Kidney (tissue), 14 donors: ENCODE data around the gene CCDC57. TPM values are rescaled to one million over a fixed set of nuclear protein-coding genes. Genes with fewer than 3 reads are reported as not detected.

Experiments
- DNase-seq, 5 donors: peaks; one replicate each; pipeline ENCODE4 v3.0.0-alpha.2; 2013 to 2020
- FAIRE-seq: peaks from 2 replicates; lab custom pipeline; 2012; peaks lifted over from hg19 to GRCh38; lab: Jason Lieb, UNC
- H3K27ac ChIP-seq, 2 donors: one replicate each; pipeline ENCODE4 v1.7.0; 2013; ENCODE audit warnings: low read depth in 2 of 2, low read length in 2 of 2, inconsistent platforms in 1 of 2
- H3K27me3 ChIP-seq: one replicate; pipeline ENCODE4 v1.7.1; 2013; ENCODE audit warnings: low read length, inconsistent platforms; ENCODE audit not compliant: control insufficient read depth, insufficient read depth
- H3K36me3 ChIP-seq, 3 donors: one replicate each; pipeline versions ENCODE4 v1.7.0 to v1.7.1; 2013; ENCODE audit warnings: low read length in 3 of 3, control low read depth in 1 of 3, inconsistent platforms in 1 of 3; ENCODE audit not compliant: insufficient read depth in 3 of 3, control insufficient read depth in 2 of 3
- H3K4me1 ChIP-seq, 3 donors: one replicate each; pipeline versions ENCODE4 v1.7.0 to v1.7.1; 2013; ENCODE audit warnings: low read length in 3 of 3, inconsistent platforms in 1 of 3, low read depth in 1 of 3; ENCODE audit not compliant: control insufficient read depth in 2 of 3, insufficient read depth in 2 of 3
- H3K4me3 ChIP-seq, 3 donors: one replicate each; pipeline versions ENCODE4 v1.7.0 to v1.8.1; 2013; ENCODE audit warnings: low read length in 3 of 3, control low read depth in 1 of 3, inconsistent platforms in 1 of 3
- H3K9ac ChIP-seq, 3 donors: one replicate each; pipeline versions ENCODE4 v1.7.0 to v1.7.1; 2013; ENCODE audit warnings: low read length in 3 of 3, control low read depth in 1 of 3, inconsistent platforms in 1 of 3
- H3K9me3 ChIP-seq, 3 donors: one replicate each; pipeline versions ENCODE4 v1.7.0 to v1.7.1; 2013; ENCODE audit warnings: low read length in 3 of 3, control low read depth in 1 of 3, inconsistent platforms in 1 of 3; ENCODE audit not compliant: control insufficient read depth in 2 of 3, insufficient read depth in 1 of 3
- intact Hi-C: fragments of 100-400 bp; cut with DNase I; formaldehyde crosslinking; loops from one replicate; pipeline ENCODE4 v1.11.1; 2022
- polyA plus RNA-seq: library from polyadenylated mRNA; stranded (reverse); fragments of 350-450 nt; fragmentation: Illumina TruSeq; extraction: RNeasy Lipid Tissue Mini Kit (QIAGEN cat#74804); gene quantifications from one replicate; pipeline ENCODE4 v1.2.3, GENCODE V29; 2014; ENCODE audit warnings: low read depth, low replicate concordance; ENCODE audit not compliant: insufficient read depth
- total RNA-seq: library from RNA; stranded (reverse); fragmentation: NEBNext Ultra II Directional; extraction: Animal tissue kit (Norgen Biotek cat#: 25700); gene quantifications from one replicate; pipeline ENCODE4 v1.2.1, GENCODE V29; 2021
- TF ChIP-seq, protein P1 (sequence below): IDR thresholded peaks from 3 replicates; pipeline ENCODE4 v1.5.1; 2012; ENCODE audit warnings: mild to moderate bottlenecking, moderate library complexity, borderline replicate concordance; ENCODE audit not compliant: insufficient read depth; ENCODE audit errors: extremely low read depth
- donor health status: control.
- donor health status: control.
- donor health status: control.
- donor health status: control.
- donor health status: control.
- donor health status: DM: yes; HTN: yes; CAD: no.
- donor health status: Normal renal cell carcinoma (clear cell type).

CCDC57 gene
- total and polyA plus RNA-seq, 2 donors from 2014 or later: 46.7 to 79.4 TPM

DNA sequence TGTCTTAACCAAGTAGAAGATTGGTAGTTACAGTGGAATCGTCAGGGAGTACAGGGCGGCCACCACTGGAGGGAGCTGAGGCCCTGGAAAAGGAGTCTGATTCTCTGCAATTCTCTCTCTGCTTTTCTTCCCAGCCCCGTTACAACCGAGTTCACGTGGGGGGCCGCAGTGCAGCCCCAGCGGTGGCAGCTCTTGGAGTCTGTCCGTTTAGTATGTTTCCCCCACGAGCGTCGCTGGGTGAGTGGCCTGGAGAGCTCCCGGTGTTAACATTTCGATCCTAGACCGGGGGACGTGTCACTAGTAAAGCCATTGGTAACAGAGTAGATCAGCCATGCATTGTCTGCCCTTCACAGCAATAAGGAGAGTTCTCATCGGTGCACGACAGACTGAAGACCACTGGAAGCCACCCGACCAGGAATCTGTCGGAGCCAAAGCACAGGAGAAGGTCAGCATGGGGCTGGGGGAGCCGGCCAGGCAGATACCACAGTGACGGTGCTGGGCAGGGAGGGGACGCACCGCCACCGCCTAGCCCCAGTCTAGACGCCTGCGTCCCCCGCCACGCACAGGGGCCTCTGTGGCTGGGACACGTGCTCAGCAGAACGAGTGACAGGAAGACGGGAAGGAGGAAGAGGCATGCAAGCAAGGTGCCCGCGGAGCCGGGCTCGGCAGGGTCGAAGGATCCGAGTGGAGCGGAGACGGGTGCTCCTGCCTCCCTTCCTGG, 31.9 kb upstream of the CCDC57 start:
- peaks cover 4 to 68% (median 50%) of the 10 kb centered on the region in 3 donors for H3K36me3 ChIP-seq
- H3K4me1 ChIP-seq: peaks cover 0 to 50% (median 34%) of the 10 kb centered on the region in 3 donors
- no peak for FAIRE-seq
- H3K27me3 ChIP-seq: no peaks in the 10 kb centered on the region
- intact Hi-C loops: no loop called here
- no peak overlapping the region for H3K4me3 ChIP-seq
- no peaks in the 10 kb centered on the region for H3K9me3 ChIP-seq
- DNase-seq: peak in 2 of 5 donors; percentile 37 to 73
- no peak overlapping the region for H3K9ac ChIP-seq
- TF ChIP-seq, protein P1, sequence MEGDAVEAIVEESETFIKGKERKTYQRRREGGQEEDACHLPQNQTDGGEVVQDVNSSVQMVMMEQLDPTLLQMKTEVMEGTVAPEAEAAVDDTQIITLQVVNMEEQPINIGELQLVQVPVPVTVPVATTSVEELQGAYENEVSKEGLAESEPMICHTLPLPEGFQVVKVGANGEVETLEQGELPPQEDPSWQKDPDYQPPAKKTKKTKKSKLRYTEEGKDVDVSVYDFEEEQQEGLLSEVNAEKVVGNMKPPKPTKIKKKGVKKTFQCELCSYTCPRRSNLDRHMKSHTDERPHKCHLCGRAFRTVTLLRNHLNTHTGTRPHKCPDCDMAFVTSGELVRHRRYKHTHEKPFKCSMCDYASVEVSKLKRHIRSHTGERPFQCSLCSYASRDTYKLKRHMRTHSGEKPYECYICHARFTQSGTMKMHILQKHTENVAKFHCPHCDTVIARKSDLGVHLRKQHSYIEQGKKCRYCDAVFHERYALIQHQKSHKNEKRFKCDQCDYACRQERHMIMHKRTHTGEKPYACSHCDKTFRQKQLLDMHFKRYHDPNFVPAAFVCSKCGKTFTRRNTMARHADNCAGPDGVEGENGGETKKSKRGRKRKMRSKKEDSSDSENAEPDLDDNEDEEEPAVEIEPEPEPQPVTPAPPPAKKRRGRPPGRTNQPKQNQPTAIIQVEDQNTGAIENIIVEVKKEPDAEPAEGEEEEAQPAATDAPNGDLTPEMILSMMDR: peak; percentile 44
- H3K27ac ChIP-seq: no peak overlapping the region

DNA sequence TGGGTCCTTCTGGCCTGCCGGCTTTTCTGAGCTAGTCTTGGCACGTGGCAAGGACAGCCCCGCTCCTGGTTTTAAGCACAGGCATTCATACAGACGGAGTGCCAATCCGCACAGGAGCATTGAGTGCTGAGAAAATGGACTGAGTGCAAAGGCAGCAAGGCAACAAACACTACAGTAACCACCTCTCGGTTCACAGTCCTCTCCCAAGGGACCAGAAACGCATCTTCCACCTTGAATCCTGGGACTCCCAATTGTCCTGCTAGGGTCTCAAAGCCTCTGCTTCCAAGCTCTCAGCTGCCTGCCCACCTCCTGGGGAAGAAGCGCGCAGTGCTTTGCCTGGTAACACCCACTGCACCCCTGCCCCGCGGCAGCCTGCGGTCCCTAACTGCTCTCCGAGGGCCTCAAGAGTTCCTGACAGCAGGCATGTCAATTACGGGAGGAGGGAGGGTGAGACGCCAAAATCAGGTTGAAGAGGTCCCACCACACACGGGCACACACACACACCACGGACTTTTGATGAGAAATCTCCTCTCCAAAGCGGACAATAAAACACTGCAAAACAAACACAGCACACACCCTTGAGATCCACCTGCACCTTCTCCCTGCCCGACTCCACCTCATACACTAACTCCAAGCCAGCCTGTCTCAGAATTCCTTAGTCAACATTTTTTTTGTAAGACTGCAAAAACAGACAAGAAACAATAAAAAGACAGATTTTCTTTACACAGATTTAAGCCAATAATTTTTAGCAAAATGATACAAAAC, 31.2 kb upstream of the CCDC57 start:
- FAIRE-seq: no peak
- H3K9ac ChIP-seq: no peak overlapping the region
- peaks cover 0 to 56% (median 34%) of the 10 kb centered on the region in 3 donors for H3K4me1 ChIP-seq
- H3K27ac ChIP-seq: peak overlapping the region in 1 of 2 donors; percentile 41
- no peaks in the 10 kb centered on the region for H3K9me3 ChIP-seq
- TF ChIP-seq, protein P1: no peak
- H3K4me3 ChIP-seq: no peak overlapping the region
- H3K27me3 ChIP-seq: no peaks in the 10 kb centered on the region
- intact Hi-C loops: no loop called here
- peaks cover 4 to 61% (median 48%) of the 10 kb centered on the region in 3 donors for H3K36me3 ChIP-seq
- no peak for DNase-seq

DNA sequence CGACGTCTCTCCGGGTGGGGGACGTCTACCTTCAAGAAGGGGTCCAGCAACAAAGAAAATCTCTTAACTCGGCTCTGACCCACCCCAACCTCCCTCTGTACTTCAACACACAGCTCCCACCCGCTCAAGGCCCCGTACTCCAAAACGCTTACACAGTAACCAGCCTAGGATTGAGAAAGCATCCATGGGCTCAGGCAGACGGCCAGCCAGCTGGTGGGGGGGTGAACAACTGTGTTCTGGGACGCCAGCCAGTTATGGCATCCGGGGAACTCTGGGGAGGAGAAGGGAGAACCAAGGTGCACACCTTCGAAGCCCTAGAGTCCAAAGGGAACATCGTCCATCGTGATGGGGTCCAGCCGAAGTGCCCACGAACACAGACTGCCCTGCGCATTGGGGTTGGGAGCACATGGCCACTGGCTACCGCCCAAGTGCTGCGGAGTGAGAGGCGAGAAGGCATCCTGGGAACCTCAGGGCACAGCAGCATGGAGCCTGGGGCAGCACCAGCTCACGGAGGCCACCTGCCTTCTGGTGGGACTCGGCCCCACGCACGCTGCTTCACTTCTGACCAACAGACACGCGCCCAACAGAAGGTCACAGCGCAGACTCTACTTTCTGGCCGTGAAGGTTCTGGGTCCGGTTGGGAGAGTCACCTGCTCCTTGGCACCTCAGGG, 30.5 kb upstream of the CCDC57 start:
- intact Hi-C loops: no loop called here
- FAIRE-seq (no peak), DNase-seq (peak in 1 of 5 donors; percentile 91)
- TF ChIP-seq, protein P1: no peak
- peak overlapping the region; percentile 38 to 41 for H3K27ac ChIP-seq
- no peak overlapping the region for H3K4me3 ChIP-seq
- H3K36me3 ChIP-seq: peaks cover 4 to 54% (median 41%) of the 10 kb centered on the region in 3 donors
- H3K9me3 ChIP-seq: no peaks in the 10 kb centered on the region
- peak overlapping the region in 1 of 3 donors; percentile 29 for H3K9ac ChIP-seq
- H3K27me3 ChIP-seq: no peaks in the 10 kb centered on the region
- peaks cover 0 to 62% (median 34%) of the 10 kb centered on the region in 3 donors for H3K4me1 ChIP-seq
